Upper lobe of left lung (tissue), 6 donors: ENCODE data around the gene FAM83G. TPM values are rescaled to one million over a fixed set of nuclear protein-coding genes. Genes with fewer than 3 reads are reported as not detected.
A peak's percentile ranks its signal among the peaks of the same experiment; 100 is the strongest.

Experiments used
- ATAC-seq, 2 donors: fragments of 200-7000 bp; cut with Tn5 transposase; one replicate each; pipeline ENCODE4 v1.9.1; 2022; ENCODE audit warnings: mild to moderate bottlenecking in 2 of 2, moderate library complexity in 2 of 2; ENCODE audit not compliant: low FRiP score in 2 of 2
- DNase-seq, 2 donors: peaks; one replicate each; pipeline ENCODE4 v3.0.0-alpha.2; 2019 to 2020
- H3K27ac ChIP-seq, 4 donors: fragments of 200-600 bp; sonication (generic); one replicate each; pipeline ENCODE4 v1.5.1; 2016 to 2019
- H3K27me3 ChIP-seq, 4 donors: fragments of 200-600 bp; sonication (generic); one replicate each; pipeline ENCODE4 v1.5.1; 2017 to 2019
- H3K36me3 ChIP-seq, 4 donors: fragments of 200-600 bp; sonication (generic); one replicate each; pipeline ENCODE4 v1.5.1; 2016 to 2019
- H3K4me1 ChIP-seq, 4 donors: fragments of 200-600 bp; sonication (generic); one replicate each; pipeline ENCODE4 v1.5.1; 2018 to 2019
- H3K4me3 ChIP-seq, 4 donors: fragments of 200-600 bp; sonication (generic); one replicate each; pipeline ENCODE4 v1.5.1; 2017 to 2019; ENCODE audit warnings: mild to moderate bottlenecking in 2 of 4, moderate library complexity in 1 of 4
- H3K9me3 ChIP-seq, 4 donors: fragments of 200-600 bp; sonication (generic); one replicate each; pipeline ENCODE4 v1.5.1; 2018 to 2019
- EP300 ChIP-seq, 4 donors: sonication (generic); formaldehyde crosslinking; IDR thresholded peaks; one replicate each; pipeline ENCODE4 v1.5.1; 2017; ENCODE audit warnings: antibody characterized with exemption in 4 of 4, control low read depth in 2 of 4
- POLR2A ChIP-seq, 4 donors: fragments of 450-650 bp; IDR thresholded peaks; one replicate each; pipeline ENCODE4 v1.5.1; 2016 to 2017; ENCODE audit warnings: antibody characterized with exemption in 4 of 4, mild to moderate bottlenecking in 2 of 4
- POLR2AphosphoS5 ChIP-seq, 2 donors: sonication (generic); formaldehyde crosslinking; IDR thresholded peaks; one replicate each; pipeline ENCODE4 v1.5.1; 2017; ENCODE audit warnings: antibody characterized with exemption in 2 of 2
- WGBS, 2 donors: methylation state at CpG; one replicate each; pipeline ENCODE4 v1.1.5; 2017 to 2018; 5-methylcytosine and 5-hydroxymethylcytosine counted together
- total RNA-seq, 6 donors: library from RNA; depleted of rRNA in 4 of 6; stranded (reverse); fragments of >200 nt in 4 of 6; gene quantifications; one replicate each; pipeline versions ENCODE4 v1.1.0 to v1.2.1, GENCODE V29; 2016 to 2021
- TF ChIP-seq, protein P1 (sequence below), 6 experiments: fragments of 450-650 bp in 4 of 6; fragments of 200-600 bp in 2 of 6; sonication (generic) in 2 of 6; IDR thresholded peaks; one replicate each; pipeline ENCODE4 v1.5.1; 2016 to 2019; ENCODE audit warnings: antibody characterized with exemption in 6 of 6
- donor health status: DM: no; HTN: no; CAD: no; lungs with moderate emphysema.
- donor health status: DM: no; HTN: yes; CAD: no; lungs with severe emphysema.

The FAM83G gene
- total RNA-seq, 6 donors from 2014 or later: 3.1 to 17.2 (median 11.2) TPM

GRCh38 chr17:18947866-18948265 is 56.7 kb downstream of the FAM83G start:
- WGBS, 2 donors: 75 to 83% methylated on average over 6 of the region's 6 CpGs
- no peak for TF ChIP-seq POLR2A (IDR thresholded peaks at IDR 0.05)
- Histone ChIP-seq H3K27me3 (no peaks in the 10 kb centered on the region), H3K27ac (no peak overlapping the region), H3K4me3 (no peak overlapping the region), H3K4me1 (no peaks in the 10 kb centered on the region), H3K9me3 (no peaks in the 10 kb centered on the region), H3K36me3 (no peaks in the 10 kb centered on the region)
- peak in 1 of 2 donors; percentile 38 for ATAC-seq
- DNase-seq: no peak

DNA sequence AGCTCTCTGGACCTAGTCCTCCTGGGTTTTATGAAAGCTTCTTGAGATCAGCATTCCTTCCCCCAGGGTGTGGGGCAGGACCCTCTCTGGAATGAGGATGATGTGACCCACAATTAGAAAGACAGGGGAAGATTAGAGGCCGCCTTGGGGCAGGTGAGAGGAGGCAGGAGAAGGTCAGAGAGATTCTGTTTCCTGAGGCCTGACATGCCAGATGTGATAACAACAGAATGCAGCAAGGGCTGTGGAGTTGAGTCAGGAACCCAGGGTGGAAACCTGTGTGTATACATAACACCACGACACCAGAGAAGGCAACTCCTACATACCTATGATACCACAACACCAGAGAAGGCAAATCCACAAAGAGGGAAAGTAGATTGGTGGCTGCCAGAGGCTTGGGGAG is 58.0 kb downstream of the FAM83G start:
- no peak for ATAC-seq

DNA sequence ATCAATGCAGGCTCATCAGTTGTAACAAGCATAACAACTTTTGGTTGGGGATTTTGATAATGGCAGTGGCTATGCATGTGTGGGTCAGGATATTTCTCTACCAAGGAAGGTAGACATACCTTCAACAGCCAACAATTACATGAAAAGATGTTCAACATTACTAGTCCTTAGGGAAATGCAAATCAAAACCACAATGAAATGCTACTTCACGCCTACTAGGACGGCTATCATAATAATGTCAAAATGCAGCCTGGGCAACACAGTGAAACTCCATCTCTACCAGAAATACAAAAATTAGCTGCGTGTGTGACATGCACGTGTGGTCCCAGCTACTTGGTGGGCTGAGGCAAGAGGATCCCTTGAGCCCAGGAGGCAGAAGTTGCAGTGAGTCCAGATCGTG is 59.9 kb downstream of the FAM83G start:
- no peak overlapping the region for H3K27ac ChIP-seq
- no peaks in the 10 kb centered on the region for H3K36me3 ChIP-seq
- H3K27me3 ChIP-seq: no peaks in the 10 kb centered on the region
- DNase-seq (no peak), ATAC-seq (no peak)
- H3K4me3 ChIP-seq: no peak overlapping the region
- no peak for TF ChIP-seq POLR2AphosphoS5 (IDR thresholded peaks at IDR 0.05)
- TF ChIP-seq POLR2A (IDR thresholded peaks at IDR 0.05): no peak
- no peak for TF ChIP-seq EP300 (IDR thresholded peaks at IDR 0.05)
- TF ChIP-seq, protein P1, sequence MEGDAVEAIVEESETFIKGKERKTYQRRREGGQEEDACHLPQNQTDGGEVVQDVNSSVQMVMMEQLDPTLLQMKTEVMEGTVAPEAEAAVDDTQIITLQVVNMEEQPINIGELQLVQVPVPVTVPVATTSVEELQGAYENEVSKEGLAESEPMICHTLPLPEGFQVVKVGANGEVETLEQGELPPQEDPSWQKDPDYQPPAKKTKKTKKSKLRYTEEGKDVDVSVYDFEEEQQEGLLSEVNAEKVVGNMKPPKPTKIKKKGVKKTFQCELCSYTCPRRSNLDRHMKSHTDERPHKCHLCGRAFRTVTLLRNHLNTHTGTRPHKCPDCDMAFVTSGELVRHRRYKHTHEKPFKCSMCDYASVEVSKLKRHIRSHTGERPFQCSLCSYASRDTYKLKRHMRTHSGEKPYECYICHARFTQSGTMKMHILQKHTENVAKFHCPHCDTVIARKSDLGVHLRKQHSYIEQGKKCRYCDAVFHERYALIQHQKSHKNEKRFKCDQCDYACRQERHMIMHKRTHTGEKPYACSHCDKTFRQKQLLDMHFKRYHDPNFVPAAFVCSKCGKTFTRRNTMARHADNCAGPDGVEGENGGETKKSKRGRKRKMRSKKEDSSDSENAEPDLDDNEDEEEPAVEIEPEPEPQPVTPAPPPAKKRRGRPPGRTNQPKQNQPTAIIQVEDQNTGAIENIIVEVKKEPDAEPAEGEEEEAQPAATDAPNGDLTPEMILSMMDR (IDR thresholded peaks at IDR 0.05): no peak
- 79 to 82% methylated on average over 5 of the region's 5 CpGs for WGBS, 2 donors
- H3K9me3 ChIP-seq: no peaks in the 10 kb centered on the region
- H3K4me1 ChIP-seq: no peaks in the 10 kb centered on the region

More for the DNA sequence above, 58.0 kb downstream of the FAM83G start:
- Histone ChIP-seq H3K9me3 (no peaks in the 10 kb centered on the region), H3K4me3 (no peak overlapping the region), H3K36me3 (no peaks in the 10 kb centered on the region), H3K27me3 (no peaks in the 10 kb centered on the region), H3K27ac (no peak overlapping the region), H3K4me1 (no peaks in the 10 kb centered on the region)
- no peak for DNase-seq
- no peak for TF ChIP-seq EP300 (IDR thresholded peaks at IDR 0.05)
- no peak for TF ChIP-seq POLR2A (IDR thresholded peaks at IDR 0.05)
- TF ChIP-seq, protein P1 (IDR thresholded peaks at IDR 0.05): no peak
- TF ChIP-seq POLR2AphosphoS5 (IDR thresholded peaks at IDR 0.05): no peak
- WGBS, 2 donors: 60 to 76% methylated on average over 2 of the region's 2 CpGs

DNA sequence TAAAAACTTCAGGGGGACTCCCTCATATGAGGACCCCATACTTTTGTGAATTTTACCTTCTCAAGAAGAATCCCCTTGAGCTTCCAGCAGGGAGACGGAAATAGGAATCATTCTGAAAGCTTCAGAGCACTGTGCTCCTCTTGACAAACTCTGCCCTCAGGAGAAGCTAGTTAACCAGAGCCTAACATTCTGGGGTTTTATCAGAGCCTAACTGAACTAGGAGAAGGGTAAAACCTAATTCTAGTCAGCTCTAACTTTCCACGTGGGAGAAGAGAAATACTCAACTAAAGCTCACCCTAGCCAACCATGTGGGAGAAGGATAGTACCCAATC is 65.9 kb downstream of the FAM83G start:
- TF ChIP-seq EP300 (IDR thresholded peaks at IDR 0.05) (no peak), POLR2A (IDR thresholded peaks at IDR 0.05) (no peak), POLR2AphosphoS5 (IDR thresholded peaks at IDR 0.05) (no peak)
- TF ChIP-seq, protein P1 (IDR thresholded peaks at IDR 0.05): no peak
- no peak for ATAC-seq

DNA sequence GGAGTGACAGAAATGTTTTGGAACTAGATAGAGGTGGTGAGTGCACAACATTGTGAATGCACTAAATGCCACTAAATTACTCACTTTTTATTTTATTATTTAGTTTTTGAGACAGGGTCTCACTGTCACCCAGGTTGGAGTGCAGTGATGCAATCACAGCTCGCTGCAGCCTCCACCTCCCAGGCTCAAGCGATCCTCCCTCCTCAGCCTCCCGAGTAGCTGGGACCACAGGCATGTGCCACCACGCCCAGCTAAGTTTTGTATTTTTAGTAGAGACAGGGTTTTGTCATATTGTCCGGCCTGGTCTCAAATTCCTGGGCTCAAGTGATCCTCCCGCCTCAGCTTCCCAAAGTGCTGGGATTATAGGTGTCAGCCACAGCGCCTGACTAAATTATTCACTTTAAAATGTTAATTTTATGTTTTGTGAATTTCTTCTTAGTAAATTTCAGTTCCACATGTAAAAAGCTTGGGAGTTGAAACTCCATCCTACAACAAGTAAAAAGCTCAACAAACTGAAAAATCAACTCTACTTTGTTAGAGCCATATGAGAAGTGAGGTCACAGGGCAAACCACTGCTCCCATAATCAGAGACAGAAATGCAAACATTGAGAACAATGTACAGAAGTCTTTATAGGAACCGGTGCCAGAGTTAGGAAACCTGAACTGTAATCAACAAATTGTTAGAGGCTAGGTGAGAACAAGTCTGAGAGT is 66.4 kb downstream of the FAM83G start:
- Histone ChIP-seq H3K4me3 (no peak overlapping the region), H3K27me3 (no peaks in the 10 kb centered on the region), H3K36me3 (no peaks in the 10 kb centered on the region), H3K9me3 (no peaks in the 10 kb centered on the region), H3K4me1 (no peaks in the 10 kb centered on the region), H3K27ac (no peak overlapping the region)
- WGBS, 2 donors: 82 to 85% methylated on average over 8 of the region's 8 CpGs
- TF ChIP-seq POLR2AphosphoS5 (IDR thresholded peaks at IDR 0.05): no peak
- TF ChIP-seq, protein P1 (IDR thresholded peaks at IDR 0.05): no peak
- no peak for TF ChIP-seq POLR2A (IDR thresholded peaks at IDR 0.05)
- TF ChIP-seq EP300 (IDR thresholded peaks at IDR 0.05): no peak
- DNase-seq (no peak), ATAC-seq (no peak)

More for the DNA sequence above, 65.9 kb downstream of the FAM83G start:
- H3K27ac ChIP-seq: no peak overlapping the region
- no peaks in the 10 kb centered on the region for H3K36me3 ChIP-seq
- no peak for DNase-seq
- H3K4me3 ChIP-seq: no peak overlapping the region
- no peaks in the 10 kb centered on the region for H3K9me3 ChIP-seq
- WGBS, 2 donors: 81 to 82% methylated on average over 2 of the region's 2 CpGs
- no peaks in the 10 kb centered on the region for H3K4me1 ChIP-seq
- H3K27me3 ChIP-seq: no peaks in the 10 kb centered on the region
